Hypothalamus (tissue), 51 donors: Measurements from ENCODE around the gene VAC14.

Source experiments
- DNase-seq, 51 donors: peaks; one replicate each; lab custom pipeline; 2025; lab: John Stamatoyannopoulos, UW

VAC14 gene

DNA sequence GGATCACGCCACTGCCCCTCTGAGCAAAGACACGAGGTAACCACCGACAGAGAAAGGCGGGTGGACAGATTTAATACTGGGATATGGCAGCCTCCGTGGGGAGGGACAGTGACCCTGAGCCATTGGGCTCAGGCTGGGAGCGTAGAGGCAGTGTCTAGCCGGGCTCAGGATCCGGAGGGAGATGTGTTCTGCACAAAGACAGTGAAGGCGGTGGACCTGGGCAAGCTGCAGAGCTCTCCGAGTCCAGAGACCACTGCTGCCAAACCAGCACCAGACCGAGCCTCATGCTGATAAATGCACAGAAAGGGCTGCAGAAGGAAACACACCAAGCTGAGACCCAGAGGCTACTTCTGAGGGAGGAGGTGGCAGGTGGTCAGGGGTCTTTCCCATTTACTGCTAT is 88.6 kb downstream of the VAC14 start:
- DNase-seq = no peak

DNA sequence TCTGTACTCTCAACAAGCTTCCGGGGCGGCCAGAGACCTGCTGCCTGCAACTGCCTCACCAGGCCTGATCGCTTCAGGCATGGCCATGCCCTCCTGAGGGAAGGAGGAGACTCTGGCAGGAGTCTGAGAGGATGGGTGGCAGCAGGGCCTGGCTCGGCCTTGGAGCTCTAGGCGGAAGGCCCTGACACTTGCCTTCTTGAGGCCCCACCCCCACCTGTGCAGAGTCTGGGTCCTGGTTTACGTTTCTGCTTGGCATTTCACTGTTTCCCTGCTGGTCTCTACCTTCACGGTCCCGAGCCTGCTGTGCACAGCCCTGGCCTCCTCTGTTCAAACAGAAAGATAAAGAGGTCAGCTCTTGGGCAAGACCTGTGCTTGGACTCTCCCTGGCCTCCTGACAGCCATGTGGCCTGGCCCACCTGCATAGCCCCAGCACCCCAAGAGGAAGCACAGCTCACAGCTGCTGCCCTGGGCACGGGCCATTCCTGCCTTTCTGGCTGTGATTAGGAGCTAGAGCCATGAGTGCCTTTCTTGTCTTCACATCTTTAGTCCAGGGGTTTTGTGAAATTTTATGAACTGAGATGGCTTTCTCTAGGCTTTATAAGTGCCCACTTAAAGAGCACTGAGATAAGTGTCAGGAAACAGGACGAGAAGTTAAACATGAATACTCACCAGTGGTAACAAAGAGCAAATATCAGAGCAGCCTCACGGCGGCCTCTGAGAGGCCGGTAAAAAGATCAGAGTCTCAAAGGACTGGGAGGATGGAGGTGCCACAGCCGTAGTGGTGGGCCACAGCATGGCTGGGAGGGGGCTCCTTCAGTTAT is 89.5 kb downstream of the VAC14 start:
- no peak for DNase-seq

DNA sequence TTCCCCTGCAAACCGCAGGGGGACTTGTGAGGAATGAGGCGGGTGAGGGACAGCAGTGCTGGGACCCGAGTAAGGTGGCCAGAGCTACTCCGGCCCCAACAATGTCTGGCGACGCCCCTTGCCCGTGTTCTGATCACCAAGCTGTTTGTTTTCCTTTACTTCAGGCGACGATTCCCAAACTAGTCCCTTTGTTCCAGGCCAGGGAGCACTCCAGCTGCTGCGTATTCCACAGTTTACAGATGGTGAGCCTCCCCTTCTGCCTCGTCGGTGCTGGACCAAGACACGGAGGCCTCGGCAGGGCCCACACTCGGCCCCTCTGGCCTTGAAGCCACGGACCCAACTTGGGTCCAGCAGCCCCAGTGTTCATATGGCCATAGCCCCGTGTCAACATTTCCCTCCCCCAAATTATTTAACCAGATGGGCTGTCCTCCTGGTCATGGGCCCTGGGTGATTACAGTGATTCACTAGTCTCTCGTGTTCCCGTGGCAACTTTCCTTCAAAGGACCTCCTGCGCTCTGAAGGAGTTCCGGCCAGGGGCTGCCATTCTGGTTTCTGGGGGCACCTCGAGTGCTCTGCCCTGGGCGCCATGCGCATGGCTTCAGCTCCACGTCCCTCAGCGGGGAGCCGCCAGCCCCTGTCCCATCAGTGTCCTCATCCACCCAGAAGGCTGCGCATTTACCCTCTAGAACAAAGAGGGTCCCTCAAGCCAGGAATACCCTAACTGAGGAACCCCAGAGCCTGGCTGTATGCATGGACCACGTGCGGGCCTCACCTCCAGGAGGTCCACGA is 90.3 kb downstream of the VAC14 start:
- DNase-seq = no peak

GRCh38 chr16:70709942-70710341 is 91.0 kb downstream of the VAC14 start:
- DNase-seq = no peak

DNA sequence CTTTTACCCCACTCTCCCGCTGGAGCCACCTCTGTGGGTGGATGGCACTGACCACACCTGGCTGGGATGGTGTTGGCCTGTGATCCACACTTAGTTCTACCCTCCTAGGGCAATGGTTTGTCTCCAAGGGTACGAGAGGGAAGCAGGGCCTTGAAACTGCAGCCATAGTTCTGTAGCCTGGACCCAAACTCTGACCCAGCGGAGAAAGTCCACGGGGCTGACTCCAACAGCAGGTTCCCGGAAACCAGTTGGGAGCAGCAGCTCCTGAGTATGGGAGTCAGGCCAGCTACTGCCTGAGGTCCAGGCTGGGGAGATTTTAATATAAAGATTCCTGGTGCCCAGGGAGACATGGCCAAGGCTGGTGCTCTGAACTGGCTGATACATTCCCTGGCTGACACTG is 91.5 kb downstream of the VAC14 start:
- DNase-seq = no peak

GRCh38 chr16:70708366-70709246 is 92.4 kb downstream of the VAC14 start:
- peak in 2 of 51 donors; percentile 12 to 15 for DNase-seq

DNA sequence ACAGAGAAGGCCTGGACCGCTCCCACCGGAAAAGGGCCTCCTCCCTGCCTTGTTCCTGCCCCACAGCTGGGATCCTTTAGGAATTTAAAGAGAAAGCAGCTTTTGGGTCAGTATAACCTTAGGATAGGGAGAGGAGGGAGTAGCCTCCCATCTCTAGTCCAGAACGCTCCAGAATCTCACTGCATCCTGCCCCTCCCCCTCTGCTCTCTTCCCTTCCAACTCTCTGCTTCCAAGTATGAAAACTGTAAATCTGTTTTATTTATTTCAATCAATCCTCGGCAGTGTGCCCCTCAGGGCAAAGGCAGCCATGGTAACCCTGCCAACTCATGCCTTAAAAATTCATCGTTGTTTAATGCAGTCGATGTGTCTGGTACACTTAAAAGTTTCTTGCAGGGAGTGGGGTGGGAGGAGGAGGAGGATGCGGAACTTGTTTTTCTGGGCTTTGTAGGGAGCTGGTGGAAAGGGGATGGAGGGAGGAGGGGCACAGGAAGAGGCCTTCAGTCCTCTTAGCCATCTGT is 94.0 kb downstream of the VAC14 start:
- DNase-seq = no peak

DNA sequence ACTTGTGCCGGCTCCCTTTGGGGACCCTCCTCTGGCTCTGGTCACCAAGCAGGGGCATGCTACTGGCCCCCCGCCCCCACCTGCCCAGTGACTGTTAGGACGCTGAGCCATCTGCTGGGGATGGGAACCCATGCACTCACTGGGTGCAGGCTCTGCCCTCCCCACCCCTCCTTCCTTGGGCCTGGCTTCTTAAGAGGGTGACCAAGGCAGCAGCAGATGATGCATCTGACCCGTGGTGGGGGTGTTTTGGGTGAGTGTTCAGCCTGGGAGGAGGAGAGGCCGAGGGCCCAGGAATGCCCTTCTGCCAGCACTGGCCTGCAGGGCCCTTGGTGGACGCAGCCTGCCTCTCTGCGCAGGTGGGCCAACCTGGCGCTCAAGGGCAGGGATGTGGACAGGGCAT is 95.9 kb downstream of the VAC14 start:
- no peak for DNase-seq

GRCh38 chr16:70704586-70704985 is 96.4 kb downstream of the VAC14 start:
- DNase-seq = no peak

- no peak for DNase-seq
Measured at GRCh38 chr16:70703835-70704381, 97.0 kb downstream of the VAC14 start.

GRCh38 chr16:70703041-70703834 is 97.7 kb downstream of the VAC14 start:
- peak in 11 of 51 donors; percentile 14 to 75 (median 36) for DNase-seq

GRCh38 chr16:70702624-70703023 is 98.3 kb downstream of the VAC14 start:
- DNase-seq = no peak

GRCh38 chr16:70701998-70702397 is 99.0 kb downstream of the VAC14 start:
- DNase-seq = no peak

- DNase-seq = no peak
Measured at GRCh38 chr16:70701596-70701995, 99.4 kb downstream of the VAC14 start.

- no peak for DNase-seq
Measured at GRCh38 chr16:70701036-70701435, 99.9 kb downstream of the VAC14 start.

DNA sequence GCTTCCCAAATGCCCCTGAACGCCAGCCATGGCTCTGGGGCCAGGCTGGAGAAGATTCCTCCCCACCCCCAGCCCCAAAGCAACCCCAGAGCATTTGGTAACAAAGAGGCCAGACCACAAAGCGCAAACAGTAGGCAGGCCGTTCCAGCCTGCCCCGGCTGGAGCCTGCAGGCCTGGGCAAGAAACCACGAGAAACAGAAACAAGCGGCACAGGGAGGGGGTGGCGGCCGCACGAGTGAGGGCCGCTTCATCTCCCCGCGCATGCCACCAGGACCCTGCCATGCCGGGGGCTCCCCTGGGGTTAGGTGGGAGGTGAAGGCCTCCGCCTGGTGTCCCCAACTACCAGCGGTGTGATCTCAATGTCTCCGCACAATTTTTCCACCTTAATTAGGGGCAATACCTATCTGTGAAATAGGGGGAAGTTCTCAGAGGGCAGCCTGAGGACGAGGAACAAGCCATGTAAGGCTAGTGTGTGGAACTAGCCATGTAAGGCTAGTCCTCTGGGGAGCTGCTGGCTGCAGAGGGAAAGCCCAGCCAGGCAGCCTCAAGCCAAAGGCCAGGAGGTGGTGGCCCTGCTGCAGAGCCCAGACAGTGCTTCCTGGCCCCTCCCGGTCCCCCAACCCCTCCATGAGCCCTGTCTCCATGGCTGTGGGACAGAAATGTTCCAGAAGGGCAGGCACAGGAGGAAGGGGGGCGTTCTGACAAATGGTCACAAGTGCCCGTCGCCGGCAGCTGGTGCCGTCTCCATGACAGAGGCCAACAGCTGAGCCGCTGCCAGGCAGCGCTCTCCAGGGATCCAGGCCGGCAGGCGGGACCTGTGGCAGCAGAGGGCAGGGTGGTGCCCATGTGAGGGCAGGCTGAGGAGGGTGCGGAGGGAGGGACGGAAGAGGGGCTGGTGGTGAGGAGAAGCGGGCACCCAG is 100.6 kb downstream of the VAC14 start:
- DNase-seq = peak in 48 of 51 donors; percentile 19 to 92 (median 80)

- DNase-seq = peak in 2 of 51 donors; percentile 25 to 38
Measured at GRCh38 chr16:70699696-70700095, 101.3 kb downstream of the VAC14 start.

- no peak for DNase-seq
Measured at GRCh38 chr16:70698901-70699300, 102.1 kb downstream of the VAC14 start.
